ENCODE results near the gene DYSF.

Gene DYSF

GRCh38 chr2:71456617-71457016 is 3.3 kb downstream of the DYSF start:
- no peak for DNase-seq (ENCODE audit: low read depth)

- no peak for DNase-seq (ENCODE audit: low read depth)
These were observed 4.0 kb downstream of the DYSF start for GRCh38 chr2:71457123-71457915.

GRCh38 chr2:71457923-71458322 is 4.6 kb downstream of the DYSF start:
- DNase-seq (ENCODE audit: low read depth): no peak

GRCh38 chr2:71458413-71459083 is 5.2 kb downstream of the DYSF start:
- no peak for DNase-seq (ENCODE audit: low read depth)

- DNase-seq (ENCODE audit: low read depth): no peak
These were observed 5.7 kb downstream of the DYSF start for GRCh38 chr2:71459084-71459431.

GRCh38 chr2:71460056-71460455 is 6.7 kb downstream of the DYSF start:
- no peak for DNase-seq (ENCODE audit: low read depth)

- DNase-seq (ENCODE audit: low read depth): no peak
These were observed 7.4 kb downstream of the DYSF start for GRCh38 chr2:71460595-71461303.

- DNase-seq (ENCODE audit: low read depth): no peak
These were observed 7.9 kb downstream of the DYSF start for GRCh38 chr2:71461304-71461671.

GRCh38 chr2:71462056-71462605 is 8.8 kb downstream of the DYSF start:
- DNase-seq (ENCODE audit: low read depth): no peak

GRCh38 chr2:71462641-71463341 is 9.4 kb downstream of the DYSF start:
- DNase-seq (ENCODE audit: low read depth): no peak

- DNase-seq (ENCODE audit: low read depth): no peak
These were observed 9.9 kb downstream of the DYSF start for GRCh38 chr2:71463342-71463654.

GRCh38 chr2:71464389-71464788 is 11.0 kb downstream of the DYSF start:
- DNase-seq (ENCODE audit: low read depth): no peak

- no peak for DNase-seq (ENCODE audit: low read depth)
These were observed 12.0 kb downstream of the DYSF start for GRCh38 chr2:71465356-71465755.

- no peak for DNase-seq (ENCODE audit: low read depth)
These were observed 12.6 kb downstream of the DYSF start for GRCh38 chr2:71465961-71466300.

- DNase-seq (ENCODE audit: low read depth): no peak
These were observed 13.2 kb downstream of the DYSF start for GRCh38 chr2:71466301-71467179.

- DNase-seq (ENCODE audit: low read depth): no peak
These were observed 13.9 kb downstream of the DYSF start for GRCh38 chr2:71467180-71467815.

- DNase-seq (ENCODE audit: low read depth): no peak
These were observed 15.1 kb downstream of the DYSF start for GRCh38 chr2:71468279-71469015.

GRCh38 chr2:71469403-71470398 is 16.3 kb downstream of the DYSF start:
- no peak for DNase-seq (ENCODE audit: low read depth)

GRCh38 chr2:71471276-71471675 is 17.9 kb downstream of the DYSF start:
- DNase-seq (ENCODE audit: low read depth): no peak
